A673 (cell line): ENCODE results near the gene GALNT12. TPM values are rescaled to one million over a fixed set of nuclear protein-coding genes. Genes with fewer than 3 reads are reported as not detected.

Experiments
- BruUV-seq: library from RNA; stranded (reverse); fragments of 400-500 nt; replicated peaks from 2 replicates; lab custom pipeline; 2021; lab: Mats Ljungman, UMichigan
- CTCF ChIA-PET: fragments of 300-600 bp; sonication (Branson Sonifier 250); formaldehyde crosslinking; loops from one replicate; lab custom pipeline; 2022; ENCODE audit warnings: antibody characterized with exemption; lab: Charles Lee
- POLR2A ChIA-PET: fragments of 300-600 bp; sonication (Branson Sonifier 250); formaldehyde crosslinking; loops from one replicate; lab custom pipeline; 2022; ENCODE audit warnings: antibody characterized with exemption; ENCODE audit not compliant: low non-redundant PET; lab: Charles Lee
- DNase-seq: peaks from one replicate; pipeline ENCODE4 v3.0.0-alpha.2; 2015; ENCODE audit warnings: low spot score
- H3K27ac ChIP-seq: fragments of 200-600 bp; sonication (generic); 2 replicates; pipeline ENCODE4 v1.5.1; 2016; ENCODE audit warnings: mixed run types, low read depth, mild to moderate bottlenecking, mixed read lengths, antibody characterized with exemption, low read length; ENCODE audit not compliant: poor library complexity, severe bottlenecking
- H3K27me3 ChIP-seq: fragments of 200-600 bp; sonication (generic); replicated peaks from 2 replicates; pipeline ENCODE4 v1.6.1; 2017; ENCODE audit warnings: mixed run types, low read depth, mild to moderate bottlenecking, mixed read lengths, antibody characterized with exemption, low read length; ENCODE audit not compliant: insufficient read depth, poor library complexity
- H3K36me3 ChIP-seq: fragments of 200-600 bp; sonication (generic); 2 replicates; pipeline ENCODE4 v1.6.1; 2016; ENCODE audit warnings: mixed run types, mild to moderate bottlenecking, mixed read lengths, antibody characterized with exemption, low read length; ENCODE audit not compliant: insufficient read depth, poor library complexity, severe bottlenecking
- H3K4me1 ChIP-seq: fragments of 200-600 bp; sonication (generic); 2 replicates; pipeline ENCODE4 v1.6.1; 2017; ENCODE audit warnings: mixed run types, mild to moderate bottlenecking, mixed read lengths, antibody characterized with exemption, low read length; ENCODE audit not compliant: insufficient read depth, poor library complexity, severe bottlenecking
- H3K4me3 ChIP-seq: fragments of 200-600 bp; sonication (generic); 2 replicates; pipeline ENCODE4 v1.5.1; 2016; ENCODE audit warnings: low read depth, mixed run types, mild to moderate bottlenecking, mixed read lengths, low read length; ENCODE audit not compliant: poor library complexity, severe bottlenecking
- H3K9me3 ChIP-seq: fragments of 200-600 bp; sonication (generic); 2 replicates; pipeline ENCODE4 v1.6.1; 2016; ENCODE audit warnings: mixed run types, low read depth, mild to moderate bottlenecking, mixed read lengths, antibody characterized with exemption, low read length; ENCODE audit not compliant: poor library complexity, severe bottlenecking
- CTCF ChIP-seq: fragments of 300-800, 200-600 bp; sonication (generic); conservative IDR thresholded peaks from 2 replicates; pipeline ENCODE4 v1.5.1; 2017; ENCODE audit warnings: low read depth, mild to moderate bottlenecking, antibody characterized with exemption, low read length, moderate library complexity, mixed read lengths
- EZH2 ChIP-seq: fragments of 200-600 bp; sonication (generic); IDR thresholded peaks from 2 replicates; pipeline ENCODE4 v1.6.1; 2017; ENCODE audit warnings: borderline replicate concordance, low read depth, mild to moderate bottlenecking, mixed read lengths, antibody characterized with exemption, low read length; ENCODE audit not compliant: poor library complexity, severe bottlenecking
- intact Hi-C: fragments of 100-400 bp; cut with micrococcal nuclease; formaldehyde crosslinking; loops from one replicate; pipeline ENCODE4 v1.10.0; 2022; ENCODE audit not compliant: unreplicated experiment
- total RNA-seq: library from RNA; stranded (reverse); gene quantifications from 2 replicates; pipeline ENCODE4 v1.2.3, GENCODE V29; 2021

GALNT12 gene
- total RNA-seq, 1 experiment from 2014 or later, result 0.54 TPM

- intact Hi-C loops, result no loop called here
- CTCF ChIA-PET, result no interaction called here
- no peak overlapping the region for H3K4me3 ChIP-seq
- no peak overlapping the region for H3K27ac ChIP-seq
- no peaks in the 10 kb centered on the region for H3K9me3 ChIP-seq
- no TSS peak for BruUV-seq
- TF ChIP-seq CTCF, result no peak
- no peaks in the 10 kb centered on the region for H3K4me1 ChIP-seq
- POLR2A ChIA-PET, result no interaction called here
- no peaks in the 10 kb centered on the region for H3K27me3 ChIP-seq
- no peak for DNase-seq
- no peaks in the 10 kb centered on the region for H3K36me3 ChIP-seq
Measured at GRCh38 chr9:98851730-98852459, 44.4 kb downstream of the GALNT12 start.

- CTCF ChIA-PET, result no interaction called here
- no peaks in the 10 kb centered on the region for H3K27me3 ChIP-seq
- POLR2A ChIA-PET, result no interaction called here
- intact Hi-C loops, result no loop called here
- H3K4me1 ChIP-seq, result no peaks in the 10 kb centered on the region
- no peak for DNase-seq
- no TSS peak for BruUV-seq
- no peak overlapping the region for H3K4me3 ChIP-seq
- no peak overlapping the region for H3K27ac ChIP-seq
- TF ChIP-seq EZH2 (no peak), CTCF (no peak)
- H3K9me3 ChIP-seq, result no peaks in the 10 kb centered on the region
- no peaks in the 10 kb centered on the region for H3K36me3 ChIP-seq
Measured at GRCh38 chr9:98852460-98852734, 44.9 kb downstream of the GALNT12 start.

- Histone ChIP-seq H3K4me1 (no peaks in the 10 kb centered on the region), H3K9me3 (no peaks in the 10 kb centered on the region), H3K27me3 (no peaks in the 10 kb centered on the region), H3K27ac (no peak overlapping the region), H3K4me3 (no peak overlapping the region), H3K36me3 (no peaks in the 10 kb centered on the region)
- no TSS peak for BruUV-seq
- ChIA-PET CTCF (no interaction called here), POLR2A (no interaction called here)
- intact Hi-C loops, result no loop called here
- DNase-seq, result no peak
- TF ChIP-seq CTCF, result no peak
- no peak for TF ChIP-seq EZH2
Measured at GRCh38 chr9:98852961-98853360, 45.5 kb downstream of the GALNT12 start.
